Activated CD4-positive, alpha-beta T cell treated with anti-CD3 and anti-CD28 coated beads, Interleukin-2, amount 10 ng/mL, durations not matched to agents 24 days and 14 days (primary cell): ENCODE results near the gene MRC1. TPM values are rescaled to one million over a fixed set of nuclear protein-coding genes. Genes with fewer than 3 reads are reported as not detected.

Source experiments
- DNase-seq: peaks from one replicate; pipeline ENCODE4 v3.0.0; 2022
- H3K27ac Mint-ChIP-seq: one replicate; pipeline ENCODE4 v1.8.0; 2022; ENCODE audit warnings: mild to moderate bottlenecking, mixed read lengths
- H3K27me3 Mint-ChIP-seq: one replicate; pipeline ENCODE4 v1.8.0; 2022; ENCODE audit warnings: mixed read lengths
- H3K36me3 Mint-ChIP-seq: one replicate; pipeline ENCODE4 v1.8.0; 2022; ENCODE audit warnings: low read depth, mild to moderate bottlenecking, mixed read lengths
- H3K4me1 Mint-ChIP-seq: one replicate; pipeline ENCODE4 v1.8.0; 2021; ENCODE audit warnings: mixed read lengths
- H3K4me3 Mint-ChIP-seq: one replicate; pipeline ENCODE4 v1.8.0; 2022; ENCODE audit warnings: mild to moderate bottlenecking, moderate library complexity, mixed read lengths
- H3K9me3 Mint-ChIP-seq: one replicate; pipeline ENCODE4 v1.8.0; 2021; ENCODE audit warnings: mixed read lengths
- intact Hi-C: fragments of 100-400 bp; cut with micrococcal nuclease; formaldehyde crosslinking; loops from one replicate; pipeline ENCODE4 v1.15.1; 2023
- total RNA-seq: library from RNA; stranded (reverse); gene quantifications from 2 replicates; pipeline ENCODE4 v1.2.3, GENCODE V29; 2022

Gene MRC1
- total RNA-seq, 1 donor from 2014 or later: not detected

DNA sequence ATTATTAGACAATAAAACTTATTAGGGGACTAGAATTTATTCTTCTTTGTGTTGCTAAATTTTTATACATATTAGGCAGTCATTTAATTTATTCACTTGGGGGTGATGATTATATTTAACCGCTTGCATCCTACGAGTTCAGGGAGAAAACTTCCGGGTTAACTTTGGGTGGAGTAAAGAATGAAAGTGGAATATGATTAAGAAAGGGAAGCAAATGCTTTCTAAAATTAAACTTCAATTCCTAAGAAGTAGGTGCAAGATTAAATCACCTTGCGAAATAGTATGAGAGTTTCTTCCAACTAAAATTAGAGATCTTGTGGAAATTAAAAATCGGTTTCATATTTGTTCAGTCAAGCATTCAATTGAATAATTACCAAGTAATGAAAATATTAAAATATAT, 33.5 kb downstream of the MRC1 start:
- intact Hi-C loops: no loop called here
- no peaks in the 10 kb centered on the region for H3K27me3 Mint-ChIP-seq
- no peak for DNase-seq
- H3K9me3 Mint-ChIP-seq: no peaks in the 10 kb centered on the region
- no peak overlapping the region for H3K27ac Mint-ChIP-seq
- H3K36me3 Mint-ChIP-seq: no peaks in the 10 kb centered on the region
- no peaks in the 10 kb centered on the region for H3K4me1 Mint-ChIP-seq
- no peak overlapping the region for H3K4me3 Mint-ChIP-seq

- peaks cover 8% of the 10 kb centered on the region for H3K27me3 Mint-ChIP-seq
- intact Hi-C loops: no loop called here
- DNase-seq: no peak
- H3K9me3 Mint-ChIP-seq: no peaks in the 10 kb centered on the region
- H3K27ac Mint-ChIP-seq: no peak overlapping the region
- no peaks in the 10 kb centered on the region for H3K36me3 Mint-ChIP-seq
- no peak overlapping the region for H3K4me3 Mint-ChIP-seq
- H3K4me1 Mint-ChIP-seq: no peaks in the 10 kb centered on the region
These were observed 38.6 kb downstream of the MRC1 start for GRCh38 chr10:17847585-17848296.

GRCh38 chr10:17848646-17849045, 39.5 kb downstream of the MRC1 start:
- H3K36me3 Mint-ChIP-seq: no peaks in the 10 kb centered on the region
- no peak overlapping the region for H3K4me3 Mint-ChIP-seq
- H3K27me3 Mint-ChIP-seq: peaks cover 8% of the 10 kb centered on the region
- intact Hi-C loops: no loop called here
- H3K27ac Mint-ChIP-seq: no peak overlapping the region
- no peak for DNase-seq
- no peaks in the 10 kb centered on the region for H3K9me3 Mint-ChIP-seq
- H3K4me1 Mint-ChIP-seq: no peaks in the 10 kb centered on the region

GRCh38 chr10:17850501-17850900, 41.4 kb downstream of the MRC1 start:
- H3K9me3 Mint-ChIP-seq: no peaks in the 10 kb centered on the region
- intact Hi-C loops: no loop called here
- no peaks in the 10 kb centered on the region for H3K36me3 Mint-ChIP-seq
- no peak for DNase-seq
- H3K4me1 Mint-ChIP-seq: no peaks in the 10 kb centered on the region
- H3K27me3 Mint-ChIP-seq: peaks cover 8% of the 10 kb centered on the region
- no peak overlapping the region for H3K4me3 Mint-ChIP-seq
- no peak overlapping the region for H3K27ac Mint-ChIP-seq

DNA sequence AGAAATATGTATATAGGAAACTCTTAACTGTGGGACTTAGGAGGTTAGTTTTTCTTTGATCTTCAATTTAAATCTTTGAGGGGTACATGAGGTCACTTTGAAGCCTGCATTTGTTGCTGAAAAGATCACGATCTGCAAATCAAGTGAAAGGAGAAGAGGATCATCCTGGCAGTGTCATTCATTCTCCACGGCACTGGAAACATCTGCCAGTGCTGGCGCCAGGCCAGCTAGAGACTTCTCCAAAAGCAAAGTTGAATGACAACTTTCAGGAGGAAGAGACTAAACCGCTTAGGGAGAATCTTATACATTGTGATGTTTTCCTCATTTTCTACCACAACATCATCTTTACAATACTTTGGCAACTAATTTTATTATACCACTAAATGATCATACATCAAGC, 42.5 kb downstream of the MRC1 start:
- intact Hi-C loops: no loop called here
- H3K4me1 Mint-ChIP-seq: no peaks in the 10 kb centered on the region
- H3K27ac Mint-ChIP-seq: no peak overlapping the region
- no peaks in the 10 kb centered on the region for H3K9me3 Mint-ChIP-seq
- no peak overlapping the region for H3K4me3 Mint-ChIP-seq
- H3K27me3 Mint-ChIP-seq: peaks cover 8% of the 10 kb centered on the region
- DNase-seq: no peak
- H3K36me3 Mint-ChIP-seq: no peaks in the 10 kb centered on the region

- Mint-ChIP-seq H3K27ac (no peak overlapping the region), H3K9me3 (no peaks in the 10 kb centered on the region), H3K4me1 (no peaks in the 10 kb centered on the region), H3K36me3 (no peaks in the 10 kb centered on the region), H3K4me3 (no peak overlapping the region), H3K27me3 (peaks cover 4% of the 10 kb centered on the region)
- no peak for DNase-seq
- intact Hi-C loops: no loop called here
These were observed 45.0 kb downstream of the MRC1 start for GRCh38 chr10:17854044-17854652.

GRCh38 chr10:17857040-17857439, 47.9 kb downstream of the MRC1 start:
- no peaks in the 10 kb centered on the region for H3K36me3 Mint-ChIP-seq
- H3K27ac Mint-ChIP-seq: no peak overlapping the region
- peaks cover 2% of the 10 kb centered on the region for H3K4me1 Mint-ChIP-seq
- H3K27me3 Mint-ChIP-seq: no peaks in the 10 kb centered on the region
- intact Hi-C loops: no loop called here
- H3K9me3 Mint-ChIP-seq: no peaks in the 10 kb centered on the region
- DNase-seq: no peak
- H3K4me3 Mint-ChIP-seq: no peak overlapping the region

DNA sequence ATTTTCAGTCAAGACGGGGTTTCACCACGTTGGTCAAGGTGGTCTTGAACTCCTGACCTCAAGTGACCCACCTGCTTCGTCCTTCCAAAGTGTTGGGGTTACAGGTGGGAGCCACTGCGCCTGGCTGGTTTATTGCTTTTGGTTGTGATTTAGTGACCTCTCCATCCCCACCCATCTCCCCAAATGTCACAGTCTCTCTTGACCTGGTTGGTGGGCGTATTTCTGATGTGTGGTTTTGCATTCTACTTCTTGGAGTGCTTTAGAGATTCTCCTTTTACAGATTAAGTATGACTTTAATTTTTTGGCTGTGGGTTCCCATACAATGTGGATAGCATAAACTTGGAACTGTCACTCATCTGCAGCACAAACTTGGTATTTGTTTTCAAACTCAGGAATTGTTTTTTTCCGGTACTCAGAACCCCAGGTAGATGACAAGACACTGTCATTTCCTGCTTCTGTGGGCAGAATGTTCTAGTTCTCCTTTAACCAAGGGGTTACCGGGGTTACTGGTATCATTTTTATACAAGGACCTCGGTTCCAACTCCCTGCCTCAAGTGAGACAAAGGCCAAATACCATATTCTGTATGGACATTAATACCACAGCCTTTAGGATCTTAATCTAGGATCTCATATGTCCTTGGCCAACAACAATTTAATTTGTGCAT, 50.5 kb downstream of the MRC1 start:
- Mint-ChIP-seq H3K4me3 (no peak overlapping the region), H3K27me3 (no peaks in the 10 kb centered on the region), H3K36me3 (no peaks in the 10 kb centered on the region), H3K9me3 (no peaks in the 10 kb centered on the region), H3K27ac (no peak overlapping the region), H3K4me1 (peaks cover 2% of the 10 kb centered on the region)
- intact Hi-C loops: no loop called here
- DNase-seq: no peak

DNA sequence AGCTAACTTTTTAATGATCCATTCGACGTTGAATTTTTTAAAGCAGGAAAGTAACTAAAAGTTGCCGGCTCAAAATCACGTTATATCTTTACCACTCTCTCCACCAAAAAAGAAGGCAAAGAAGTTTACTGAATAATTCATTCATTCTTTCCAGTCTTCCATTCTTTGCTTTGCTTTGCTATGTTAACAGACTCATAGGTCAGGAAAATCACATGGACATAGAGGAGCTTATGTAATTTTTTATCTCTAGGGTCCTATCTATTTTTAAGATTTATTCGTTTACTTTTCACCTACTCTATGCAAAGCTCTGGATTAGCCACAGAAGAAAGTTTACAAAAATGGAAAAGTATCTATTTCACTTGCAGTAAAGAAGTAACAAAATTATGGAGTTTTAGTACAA, 52.6 kb downstream of the MRC1 start:
- H3K36me3 Mint-ChIP-seq: no peaks in the 10 kb centered on the region
- no peaks in the 10 kb centered on the region for H3K9me3 Mint-ChIP-seq
- no peak for DNase-seq
- intact Hi-C loops: no loop called here
- no peak overlapping the region for H3K27ac Mint-ChIP-seq
- H3K4me1 Mint-ChIP-seq: peaks cover 2% of the 10 kb centered on the region
- H3K27me3 Mint-ChIP-seq: no peaks in the 10 kb centered on the region
- no peak overlapping the region for H3K4me3 Mint-ChIP-seq

DNA sequence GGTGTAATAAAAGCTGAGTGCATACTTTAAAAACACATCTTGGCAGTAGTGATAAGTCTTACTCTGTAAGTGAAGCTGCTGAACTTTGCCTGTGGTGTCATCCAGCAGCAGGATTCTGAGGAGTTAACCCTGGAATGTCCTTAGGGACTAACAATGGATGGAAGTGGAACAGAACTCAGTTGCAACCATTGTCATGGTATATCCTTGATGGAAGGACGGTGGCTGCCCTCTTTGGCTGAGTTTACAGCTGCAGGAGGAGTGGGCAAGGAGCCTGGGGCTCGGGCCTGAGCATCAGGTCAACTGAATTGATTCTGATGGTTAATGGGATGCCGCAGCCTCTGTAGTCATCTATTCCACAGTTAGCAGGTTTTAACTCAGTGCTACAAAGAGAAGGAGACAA, 56.2 kb downstream of the MRC1 start:
- Mint-ChIP-seq H3K4me3 (no peak overlapping the region), H3K27me3 (no peaks in the 10 kb centered on the region), H3K36me3 (no peaks in the 10 kb centered on the region), H3K27ac (no peak overlapping the region), H3K9me3 (no peaks in the 10 kb centered on the region), H3K4me1 (no peaks in the 10 kb centered on the region)
- intact Hi-C loops: no loop called here
- no peak for DNase-seq

DNA sequence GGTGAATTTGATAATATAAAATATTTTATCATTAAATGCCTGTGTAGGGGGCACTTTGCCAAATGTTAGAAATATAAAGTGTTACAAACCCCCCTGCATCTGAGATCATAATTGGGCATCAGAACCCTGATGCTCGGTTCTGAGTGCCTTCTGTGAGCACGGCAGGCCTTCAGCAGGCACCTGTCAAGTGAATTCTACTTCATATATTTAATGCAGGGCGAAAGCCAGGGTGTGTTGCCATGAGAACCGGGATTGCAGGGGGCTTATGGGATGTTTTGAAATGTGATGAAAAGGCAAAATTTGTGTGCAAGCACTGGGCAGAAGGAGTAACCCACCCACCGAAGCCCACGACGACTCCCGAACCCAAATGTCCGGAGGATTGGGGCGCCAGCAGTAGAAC, 57.2 kb downstream of the MRC1 start:
- intact Hi-C loops: no loop called here
- Mint-ChIP-seq H3K27me3 (no peaks in the 10 kb centered on the region), H3K4me3 (no peak overlapping the region), H3K9me3 (no peaks in the 10 kb centered on the region), H3K27ac (no peak overlapping the region), H3K4me1 (no peaks in the 10 kb centered on the region), H3K36me3 (no peaks in the 10 kb centered on the region)
- DNase-seq: no peak

DNA sequence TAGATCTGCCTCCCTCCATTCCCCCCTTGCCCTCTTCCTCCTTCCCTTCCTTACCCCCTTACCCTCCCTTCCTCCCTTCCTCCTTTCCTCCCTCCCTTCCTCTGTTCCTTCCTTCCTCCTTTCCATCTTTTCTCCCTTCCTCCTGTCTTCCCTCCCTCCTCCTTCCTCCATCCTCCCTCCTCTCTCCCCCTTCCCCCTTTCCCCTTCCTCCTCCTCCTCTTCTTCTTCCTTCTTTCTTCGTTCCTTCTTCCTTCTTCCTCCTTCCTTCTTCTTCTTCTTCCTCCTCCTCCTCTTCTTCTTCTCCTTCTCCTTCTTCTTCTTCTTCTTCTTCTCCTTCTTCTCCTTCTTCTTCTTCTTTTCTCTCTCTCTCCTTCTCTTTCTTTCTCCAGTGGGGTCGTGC, 57.9 kb downstream of the MRC1 start:
- Mint-ChIP-seq H3K27ac (no peak overlapping the region), H3K4me3 (no peak overlapping the region), H3K9me3 (no peaks in the 10 kb centered on the region), H3K27me3 (no peaks in the 10 kb centered on the region), H3K4me1 (no peaks in the 10 kb centered on the region), H3K36me3 (no peaks in the 10 kb centered on the region)
- intact Hi-C loops: no loop called here
- no peak for DNase-seq

DNA sequence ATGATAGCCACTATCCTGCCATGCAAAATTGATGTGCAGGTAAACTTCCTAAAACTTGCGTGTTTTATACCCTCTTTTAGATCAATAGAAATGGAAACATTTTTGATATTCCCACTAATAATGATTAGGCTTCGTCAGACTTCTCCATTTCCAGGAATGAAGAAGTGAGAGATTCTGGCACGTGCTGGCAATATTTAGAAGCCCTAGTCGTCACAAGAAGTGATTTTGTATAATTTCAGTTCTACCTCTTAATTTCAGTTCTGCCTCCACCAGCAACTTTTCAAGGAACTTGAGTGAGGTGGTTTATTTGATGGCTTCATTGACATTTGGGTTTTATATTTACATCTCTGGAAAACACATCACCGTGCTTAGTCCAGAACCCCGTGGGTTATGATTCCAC, 61.9 kb downstream of the MRC1 start:
- Mint-ChIP-seq H3K4me1 (no peaks in the 10 kb centered on the region), H3K36me3 (no peaks in the 10 kb centered on the region), H3K9me3 (no peaks in the 10 kb centered on the region), H3K4me3 (no peak overlapping the region), H3K27ac (no peak overlapping the region), H3K27me3 (no peaks in the 10 kb centered on the region)
- DNase-seq: no peak
- intact Hi-C loops: no loop called here

DNA sequence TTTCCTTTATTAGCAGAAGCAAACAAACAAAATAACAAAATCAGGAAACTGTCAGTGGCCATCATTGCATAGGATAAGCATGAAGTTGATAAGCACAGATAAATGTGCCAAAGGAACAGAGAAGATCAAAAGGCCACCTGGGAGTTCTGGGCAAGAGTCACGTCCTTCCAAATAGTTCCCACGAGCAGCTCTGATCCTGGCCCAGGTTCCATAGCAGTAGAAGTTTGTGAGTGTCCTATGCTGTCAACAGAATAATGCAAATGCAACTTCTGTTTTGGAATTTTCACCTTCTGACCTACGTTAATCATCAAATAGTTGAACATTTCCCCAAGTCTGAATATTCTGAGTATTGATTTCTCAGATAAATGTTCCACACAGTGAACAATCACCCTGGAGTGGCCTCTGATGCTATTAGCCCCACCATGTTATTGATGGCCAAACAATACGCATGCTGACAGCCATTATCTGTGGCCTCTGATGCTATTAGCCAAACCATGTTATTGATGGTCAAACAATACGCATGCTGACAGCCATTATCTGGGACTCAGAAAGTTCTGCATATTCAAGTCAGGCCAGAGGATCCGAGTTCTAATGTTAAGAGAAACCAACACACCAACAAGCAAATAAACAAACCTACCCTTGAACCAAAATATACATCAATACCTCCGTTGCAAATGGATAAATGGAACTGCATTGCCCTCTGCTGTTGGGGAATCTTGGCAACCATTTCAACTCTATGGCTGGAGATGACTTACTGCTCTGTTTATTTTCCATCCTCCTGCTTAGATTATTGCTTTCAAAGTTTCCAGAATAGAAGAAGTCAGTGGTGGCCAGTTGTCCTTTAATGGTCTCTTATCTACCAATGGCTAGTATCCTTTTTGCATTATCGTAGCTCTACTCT, 63.3 kb downstream of the MRC1 start:
- no peaks in the 10 kb centered on the region for H3K4me1 Mint-ChIP-seq
- H3K9me3 Mint-ChIP-seq: no peaks in the 10 kb centered on the region
- H3K36me3 Mint-ChIP-seq: no peaks in the 10 kb centered on the region
- DNase-seq: no peak
- H3K27ac Mint-ChIP-seq: no peak overlapping the region
- H3K27me3 Mint-ChIP-seq: no peaks in the 10 kb centered on the region
- no peak overlapping the region for H3K4me3 Mint-ChIP-seq
- intact Hi-C loops: no loop called here
